Measurements from ENCODE around the gene TNP2.

GRCh38 chr16:11250786-11251524 is 18.2 kb downstream of the TNP2 start:
- TF ChIP-seq CTCF (IDR thresholded peaks at IDR 0.05; ENCODE audit: low read length) (no peak), EZH2 (IDR thresholded peaks at IDR 0.05; ENCODE audit: borderline replicate concordance, low read length) (no peak)
